HK-2 (cell line): ENCODE measurements around the gene ENTR1.
"Not testable (repeated sequence)": the region's sequence is repeated elsewhere in the genome, so short reads cannot be mapped to it uniquely, and the experiment has no call there.

Experiments used
- DNase-seq: peaks from one replicate; pipeline ENCODE4 v3.0.0-alpha.2; 2018; ENCODE audit not compliant: unreplicated experiment

Gene ENTR1

DNA sequence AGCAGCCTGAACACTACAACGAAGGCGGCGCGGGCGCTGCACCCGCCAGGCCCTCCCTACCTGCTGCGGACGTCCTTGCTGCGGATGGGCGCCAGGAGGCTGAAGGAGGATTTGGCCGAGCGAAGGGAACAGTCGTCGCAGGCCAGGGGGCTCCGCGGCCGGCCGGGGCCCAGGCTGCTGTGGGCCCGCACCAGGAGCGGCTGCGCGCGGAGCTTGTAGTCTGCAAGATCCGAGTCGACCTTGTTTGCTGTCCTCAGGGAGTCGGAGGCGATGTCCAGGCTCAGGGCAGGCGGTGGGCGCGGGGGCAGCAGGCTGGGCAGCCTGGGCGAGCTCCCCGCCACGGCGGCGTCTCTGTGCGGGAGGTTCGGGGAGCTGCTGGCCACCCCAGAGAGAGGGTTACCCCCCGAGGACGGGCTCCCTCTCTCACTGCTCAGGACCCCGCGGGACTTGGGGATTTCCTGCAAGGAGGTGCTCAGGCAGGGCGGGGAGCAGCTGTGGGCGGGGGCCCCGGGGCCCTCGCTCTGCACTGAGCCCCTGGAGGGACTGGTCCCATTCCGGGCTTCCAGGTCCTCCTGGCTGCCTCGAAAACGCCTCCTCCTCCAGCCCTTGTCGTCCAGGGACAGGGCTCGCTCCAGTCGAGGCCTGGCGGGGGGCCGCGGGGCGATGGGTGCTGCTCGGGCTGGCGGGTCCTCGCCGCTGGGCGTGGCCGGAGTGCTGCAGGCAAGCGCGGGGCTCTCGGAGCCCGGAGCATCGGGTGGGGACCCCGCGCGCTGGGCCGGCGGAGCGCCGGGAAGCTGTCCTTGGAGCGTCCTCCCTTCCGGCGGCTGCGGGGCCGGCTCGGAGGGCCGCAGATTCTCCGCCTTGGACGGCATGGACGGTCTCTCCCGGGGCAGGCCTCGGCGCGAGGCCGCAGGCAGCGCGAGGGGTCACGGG is 28.4 kb upstream of the ENTR1 start:
- peak; percentile 64 for DNase-seq

DNA sequence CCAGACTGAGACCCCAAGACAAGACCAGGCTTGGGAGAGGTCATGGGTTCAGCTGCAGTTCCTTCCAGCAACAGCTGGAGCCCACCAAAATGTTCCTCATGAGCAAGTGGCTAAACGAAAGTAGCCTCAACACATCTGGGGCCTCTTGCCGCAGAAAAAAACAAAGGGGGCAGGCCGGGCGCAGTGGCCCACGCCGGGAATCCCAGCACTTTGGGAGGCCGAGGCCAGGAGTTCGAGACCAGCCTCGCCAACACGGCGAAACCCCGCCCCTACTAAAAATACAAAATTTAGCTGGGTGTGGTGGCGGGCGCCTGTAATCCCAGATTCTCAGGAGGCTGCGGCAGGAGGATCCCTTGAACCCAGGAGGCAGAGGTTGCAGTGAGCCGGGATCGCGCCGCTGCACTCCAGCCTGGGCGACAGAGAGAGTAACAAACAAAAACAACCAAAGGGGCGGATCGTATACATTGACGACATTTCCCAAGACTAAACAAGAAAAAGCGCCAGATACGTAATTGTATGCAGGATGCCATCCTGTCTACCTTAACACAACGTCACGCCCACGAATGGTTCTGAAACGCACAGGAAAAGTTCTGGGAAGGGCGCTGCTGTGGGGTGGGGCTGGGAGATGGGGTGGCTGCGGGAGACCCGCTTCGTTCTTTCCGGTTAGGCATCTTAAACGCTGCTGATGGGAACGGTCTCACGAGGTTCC is 27.6 kb upstream of the ENTR1 start:
- no peak for DNase-seq

DNA sequence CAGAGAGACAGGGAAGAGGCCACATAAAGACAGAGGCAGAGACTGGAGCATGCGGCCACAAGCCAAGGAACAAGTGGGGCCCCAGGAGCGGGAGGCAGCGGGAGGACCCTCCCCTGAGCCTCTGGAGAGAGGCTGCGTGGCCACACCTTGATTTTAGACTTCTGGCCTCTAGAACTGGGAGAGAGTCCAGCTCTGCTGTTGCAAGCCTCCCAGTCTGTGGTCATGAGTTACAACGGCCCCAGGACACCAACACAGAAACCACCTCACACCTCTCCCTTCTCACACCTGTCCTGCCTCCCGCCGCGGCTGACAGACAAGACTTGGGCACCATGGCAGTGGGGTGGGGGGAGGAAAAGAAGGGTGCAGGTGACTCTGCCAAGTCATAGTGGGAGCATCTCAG is 27.0 kb upstream of the ENTR1 start:
- no peak for DNase-seq

DNA sequence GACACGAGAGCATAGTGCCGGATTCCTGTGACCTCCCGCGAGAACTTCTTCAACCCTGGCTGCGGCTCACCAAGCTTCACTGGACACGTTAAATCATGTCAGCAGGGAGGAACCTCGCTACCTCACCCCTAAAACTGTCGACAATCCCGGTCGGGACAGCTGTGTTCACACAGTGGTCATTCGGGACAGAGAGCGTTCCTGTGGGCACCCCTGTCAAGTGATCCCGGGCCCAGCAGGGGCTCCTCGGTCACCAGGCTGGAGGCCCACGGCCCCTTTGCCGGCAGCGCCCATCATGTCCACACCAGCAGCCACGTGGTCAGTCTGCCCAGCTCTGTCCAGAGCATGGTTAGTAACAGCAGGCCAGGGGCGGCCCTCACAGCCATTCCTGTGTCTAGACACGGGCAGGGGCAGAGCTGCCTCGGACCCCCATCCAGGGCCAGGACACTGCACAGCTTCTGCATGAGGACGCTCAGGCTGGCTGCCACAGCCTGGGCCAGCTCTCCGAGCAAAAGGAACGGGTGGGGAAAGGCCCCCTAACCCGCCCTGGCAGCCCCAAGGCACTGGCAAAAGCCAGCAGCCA is 25.7 kb upstream of the ENTR1 start:
- no peak for DNase-seq

DNA sequence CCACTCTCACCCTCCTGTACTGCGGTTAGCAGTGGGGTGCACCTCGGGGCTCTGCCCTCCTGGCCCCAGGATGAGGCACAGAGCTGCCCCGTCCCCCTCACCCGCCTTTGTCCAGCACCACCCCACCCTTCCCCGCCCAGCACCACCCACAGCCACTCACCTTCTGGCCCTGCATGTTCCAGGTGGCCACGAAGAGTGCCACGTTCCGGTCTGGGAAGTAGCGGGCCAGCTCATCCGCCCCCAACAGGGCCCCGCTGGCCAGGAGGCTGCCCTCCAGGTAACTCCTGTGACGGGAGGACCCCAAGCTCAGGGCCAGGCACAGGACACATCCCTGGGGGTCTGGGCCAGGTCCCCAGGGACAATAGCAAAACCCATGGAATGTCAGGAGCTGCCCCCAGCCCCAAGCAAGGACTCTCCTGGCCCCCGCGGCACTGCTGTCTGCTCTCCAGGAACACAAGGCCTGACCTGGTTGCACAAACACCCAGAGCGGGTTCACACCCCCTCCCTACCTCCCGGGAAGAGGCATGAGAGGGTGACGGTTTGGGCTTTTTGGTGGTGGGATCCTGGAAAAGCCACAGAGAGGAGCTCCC is 24.3 kb upstream of the ENTR1 start:
- DNase-seq, result no peak

DNA sequence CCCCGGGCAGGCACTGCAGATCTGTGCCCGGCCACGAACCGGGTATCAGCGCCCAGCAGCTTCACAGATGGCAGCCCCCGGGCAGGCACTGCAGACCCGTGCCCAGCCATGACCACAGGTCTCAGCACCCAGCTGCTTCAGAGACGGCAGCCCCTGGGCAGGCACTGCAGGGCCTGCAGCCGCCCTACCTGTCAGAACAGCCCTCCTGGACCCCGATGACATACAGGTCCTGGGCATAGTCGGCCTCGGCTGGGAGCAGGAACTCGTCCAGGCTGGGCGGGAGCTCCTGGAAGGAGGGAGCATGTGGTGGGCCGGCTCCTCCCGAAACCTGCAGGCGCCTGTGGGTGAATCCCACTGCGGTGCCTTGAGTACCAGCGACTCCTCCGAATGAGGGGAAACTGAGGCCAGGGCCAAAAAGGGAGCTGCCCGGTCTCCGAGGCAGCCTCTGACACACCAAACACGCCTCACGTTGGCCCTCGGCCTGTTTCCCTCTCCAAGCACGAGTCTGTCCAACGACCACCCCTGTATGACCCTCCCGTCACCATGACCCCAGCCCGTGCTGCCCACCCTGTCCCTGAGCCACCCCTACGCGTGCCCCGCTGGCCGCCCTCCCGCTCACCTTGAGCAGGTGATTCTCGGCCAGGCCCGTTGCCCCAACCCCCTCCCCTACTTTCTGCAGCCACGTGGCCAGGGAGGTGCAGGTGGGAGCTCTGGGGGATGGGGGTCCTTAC is 23.6 kb upstream of the ENTR1 start:
- no peak for DNase-seq

DNA sequence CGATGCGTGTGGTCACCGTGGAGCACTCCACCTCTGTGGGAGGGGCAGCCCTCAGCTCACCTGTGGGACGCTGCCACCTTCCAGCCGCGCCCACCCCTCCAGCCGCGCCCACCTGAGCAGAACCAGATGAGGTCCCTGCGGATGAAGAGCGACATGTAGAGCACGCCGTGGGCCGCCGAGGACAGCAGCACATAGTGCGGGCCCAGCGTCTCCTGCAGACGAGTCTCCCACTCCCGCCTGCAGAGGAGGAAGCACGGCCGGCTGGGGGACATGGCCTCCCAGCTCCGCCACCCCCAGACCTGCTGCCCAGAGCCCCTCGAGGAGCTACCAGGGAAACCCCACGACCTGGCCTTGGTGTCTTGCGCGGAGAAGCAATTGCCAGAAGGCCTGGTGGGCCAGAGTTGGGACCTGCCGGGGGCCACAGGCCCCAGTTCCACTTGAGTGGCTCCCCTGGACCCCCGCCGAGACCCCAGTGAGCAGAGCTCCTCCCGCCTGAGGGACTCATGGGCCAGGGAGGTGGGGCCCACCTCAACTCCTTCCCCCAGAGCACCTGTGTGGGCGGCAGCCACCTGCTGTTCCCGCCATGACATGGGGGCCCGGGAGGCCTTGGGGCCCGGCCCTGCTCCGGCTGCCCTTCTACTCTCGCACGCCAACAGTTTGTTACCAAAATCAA is 22.8 kb upstream of the ENTR1 start:
- DNase-seq, result no peak

DNA sequence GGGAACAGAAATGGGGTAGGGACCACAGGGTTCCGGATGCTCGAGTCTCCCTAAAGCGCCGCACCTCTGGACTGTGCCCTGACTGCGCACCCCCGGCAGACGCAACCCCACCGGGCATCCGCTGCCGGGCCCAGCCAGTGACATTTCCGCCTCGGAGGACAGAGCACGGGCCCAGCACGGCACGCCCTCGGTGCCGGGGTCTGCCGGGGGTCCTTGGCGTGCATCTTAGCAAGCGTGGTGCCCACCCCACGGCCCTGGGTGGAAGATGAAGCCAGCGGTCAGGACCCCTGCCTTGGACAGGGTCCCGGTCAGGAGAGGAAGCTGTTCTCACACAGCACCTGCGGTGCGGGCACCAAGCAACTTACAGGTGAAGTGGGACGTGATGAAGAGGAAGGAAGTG is 22.2 kb upstream of the ENTR1 start:
- no peak for DNase-seq

DNA sequence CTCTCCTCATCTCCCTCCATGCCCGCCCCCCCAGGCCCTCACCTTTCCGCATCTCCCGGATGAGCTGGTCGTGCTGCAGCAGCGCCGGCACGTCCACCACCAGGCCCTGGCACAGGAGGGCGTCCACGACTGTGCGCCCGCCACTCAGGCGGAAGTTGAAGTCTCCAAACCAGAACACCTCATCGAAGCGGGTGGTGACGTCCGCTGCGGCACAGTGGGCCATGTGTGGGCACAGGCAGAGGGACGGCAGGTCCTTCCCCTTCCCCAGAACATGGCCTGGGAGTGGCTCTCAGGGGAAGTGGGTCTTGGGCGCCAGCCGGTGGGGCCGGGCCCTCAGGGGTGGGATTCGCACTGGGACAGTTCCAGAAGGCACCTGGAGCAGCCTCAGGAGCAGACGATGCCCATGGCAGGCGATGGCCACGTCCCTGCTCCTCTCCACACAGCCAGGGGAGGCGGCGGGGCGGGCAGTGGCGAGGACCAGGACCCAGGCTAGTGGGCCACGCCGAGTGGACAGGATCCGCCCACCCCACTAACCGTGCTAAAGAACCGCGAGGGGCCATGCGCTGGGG is 21.5 kb upstream of the ENTR1 start:
- DNase-seq, result no peak

DNA sequence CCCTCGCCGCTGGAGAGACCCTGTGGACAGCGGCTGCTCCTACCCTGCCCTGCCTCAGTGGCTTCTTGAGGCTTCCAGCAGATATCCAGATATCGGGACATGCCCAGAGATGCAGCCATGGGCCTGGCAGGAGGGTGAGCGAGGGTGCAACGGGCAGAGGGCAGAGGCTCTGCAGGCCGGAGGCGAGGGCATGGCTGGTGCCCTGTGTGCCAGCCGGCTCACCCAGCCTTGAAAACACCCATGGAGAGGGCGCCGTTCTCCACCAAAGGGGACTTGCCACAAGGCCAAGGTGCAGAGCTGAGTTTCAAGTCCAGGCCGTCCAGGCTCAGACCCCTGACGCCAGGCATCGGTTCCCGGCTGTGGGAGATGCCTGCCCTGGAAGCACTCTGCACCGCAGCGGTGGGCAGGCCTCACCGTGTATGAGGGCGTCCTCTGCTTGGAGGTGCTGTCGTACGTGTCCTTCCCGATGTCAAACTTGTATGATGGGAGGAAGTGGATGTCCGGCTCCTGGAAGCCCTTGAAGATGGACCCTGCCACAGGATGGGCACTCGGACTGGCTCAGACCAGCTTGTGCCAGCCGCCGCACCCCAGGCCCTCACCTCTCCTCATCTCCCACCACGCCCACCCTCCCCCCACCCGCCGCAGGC is 20.3 kb upstream of the ENTR1 start:
- DNase-seq, result no peak

DNA sequence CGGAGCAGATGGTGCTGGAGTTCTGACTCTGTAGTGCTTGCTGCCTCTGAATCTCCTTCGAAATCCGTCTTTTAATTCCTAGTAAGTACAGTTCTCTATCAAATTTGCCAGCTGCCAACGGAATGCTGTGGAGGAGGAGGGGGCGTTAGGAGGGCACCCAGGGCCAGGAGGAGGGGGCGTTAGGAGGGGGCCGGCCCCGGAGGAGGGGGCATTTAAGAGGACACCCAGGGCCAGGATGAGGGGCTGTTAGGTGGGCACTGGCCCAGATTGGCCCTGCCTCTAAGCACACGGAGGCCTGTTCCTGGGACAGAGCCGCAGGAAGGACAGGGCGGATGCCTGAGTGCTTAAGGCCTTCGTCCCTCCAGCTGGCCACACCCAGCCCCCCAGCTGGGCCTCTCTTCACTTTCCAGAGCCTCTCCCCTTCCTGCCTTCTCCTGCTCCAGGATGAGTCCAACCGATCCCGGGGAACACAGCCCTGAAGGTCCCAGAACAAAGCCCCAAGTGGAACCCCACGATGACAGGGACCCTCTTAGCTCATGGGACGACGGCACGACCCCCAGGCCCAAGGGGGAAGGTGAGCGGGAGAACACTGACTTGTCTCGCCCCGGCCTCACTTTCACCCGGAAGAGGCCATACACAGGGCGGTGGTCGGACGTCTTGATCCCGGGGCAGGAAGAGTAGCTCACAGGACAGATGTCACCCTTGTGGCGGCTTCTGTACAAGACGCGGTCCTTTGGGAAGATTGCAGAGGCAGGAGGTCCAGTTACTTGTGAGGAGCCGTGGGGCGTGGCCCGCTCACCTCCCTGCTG is 19.5 kb upstream of the ENTR1 start:
- no peak for DNase-seq

DNA sequence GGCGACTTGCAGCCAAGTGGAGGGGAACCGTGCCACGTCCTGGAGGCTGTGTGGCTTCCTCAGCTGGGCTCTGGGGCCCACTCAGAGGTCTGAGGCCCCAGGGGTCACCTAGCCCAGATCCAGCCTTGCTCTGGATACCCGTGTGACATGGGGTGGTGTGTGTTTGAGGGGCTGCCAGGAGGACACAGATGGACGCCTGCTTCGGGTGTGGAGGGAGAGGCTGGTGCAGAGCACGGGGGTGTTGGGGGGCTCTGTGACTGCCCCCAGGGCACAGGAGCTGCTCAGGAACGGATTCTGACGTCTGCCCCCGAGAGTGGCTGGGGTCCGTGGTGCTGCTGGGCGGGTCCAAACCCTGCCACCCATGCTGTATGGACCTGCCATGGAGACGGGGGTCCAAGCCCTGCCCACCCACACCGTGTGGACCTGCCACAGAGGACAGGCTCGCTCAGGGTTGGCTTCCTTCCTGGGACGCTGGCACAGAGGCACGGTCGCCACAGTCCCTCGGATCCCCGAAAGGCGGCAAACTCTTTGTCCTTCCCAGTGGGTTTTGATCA is 18.7 kb upstream of the ENTR1 start:
- no peak for DNase-seq

DNA sequence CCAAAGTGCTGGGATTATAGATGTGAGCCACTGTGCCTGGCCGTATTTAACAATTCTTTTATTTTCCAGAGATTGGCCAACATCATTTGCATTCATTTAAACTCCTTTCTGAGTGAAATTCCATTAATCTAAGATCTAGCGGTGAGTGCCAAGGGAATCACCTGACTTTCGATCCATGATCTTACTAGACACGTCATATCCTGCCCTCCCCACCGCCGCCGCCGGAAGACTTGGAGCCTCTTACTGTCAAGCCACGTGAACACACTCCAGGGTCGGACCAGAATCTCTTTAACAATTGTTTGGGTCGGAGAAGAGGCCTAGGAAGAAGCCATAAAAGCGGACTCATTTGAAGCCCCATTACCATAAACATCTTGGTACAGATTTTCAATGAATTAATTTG is 16.4 kb upstream of the ENTR1 start:
- no peak for DNase-seq

DNA sequence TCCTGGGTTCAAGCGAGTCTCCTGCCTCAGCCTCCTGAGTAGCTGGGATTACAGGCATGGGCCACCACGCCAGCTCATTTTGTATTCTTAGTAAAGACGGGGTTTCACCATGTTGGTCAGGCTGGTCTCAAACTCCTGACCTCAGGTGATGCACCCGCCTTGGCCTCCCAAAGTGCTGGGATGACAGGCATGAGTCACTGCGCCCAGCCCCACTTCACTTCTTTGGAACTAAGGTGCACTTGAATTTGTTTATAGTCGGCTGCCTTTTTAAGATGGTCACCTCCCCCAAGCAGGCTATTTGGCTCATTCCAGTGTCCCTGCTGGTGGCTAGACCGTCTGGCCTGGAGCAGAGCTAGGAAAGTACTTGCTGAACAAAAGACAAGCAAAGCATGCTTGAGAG is 15.0 kb upstream of the ENTR1 start:
- not testable (repeated sequence) for DNase-seq

DNA sequence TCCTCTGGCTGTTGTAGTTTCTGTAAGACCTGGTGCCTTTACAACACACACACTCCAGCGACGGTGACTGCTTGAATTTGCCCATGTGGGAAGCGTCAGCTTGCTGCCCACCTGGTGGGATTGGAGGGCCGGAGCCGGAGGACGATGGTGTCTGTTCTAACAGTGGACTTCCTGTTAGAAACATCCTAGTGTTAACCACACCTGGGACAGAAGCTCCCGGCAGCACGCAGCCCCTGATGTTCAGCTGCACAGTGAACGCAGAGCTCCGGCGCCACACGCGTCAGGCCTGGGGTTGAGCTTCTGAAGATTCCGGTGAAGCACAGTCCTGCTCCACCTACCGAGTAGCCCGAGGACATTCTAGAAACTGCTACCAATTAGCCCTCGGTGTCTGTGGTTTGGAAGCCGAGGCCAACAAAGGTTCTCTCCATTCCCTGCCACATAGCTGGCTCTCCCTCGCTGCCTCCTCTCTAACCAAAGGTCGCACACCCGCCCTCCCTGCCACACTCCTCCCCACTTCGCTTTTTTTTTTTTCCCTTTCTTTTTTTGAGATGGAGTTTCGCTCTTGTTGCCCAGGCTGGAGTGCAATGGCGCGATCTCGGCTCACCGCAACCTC is 14.4 kb upstream of the ENTR1 start:
- DNase-seq, result no peak

DNA sequence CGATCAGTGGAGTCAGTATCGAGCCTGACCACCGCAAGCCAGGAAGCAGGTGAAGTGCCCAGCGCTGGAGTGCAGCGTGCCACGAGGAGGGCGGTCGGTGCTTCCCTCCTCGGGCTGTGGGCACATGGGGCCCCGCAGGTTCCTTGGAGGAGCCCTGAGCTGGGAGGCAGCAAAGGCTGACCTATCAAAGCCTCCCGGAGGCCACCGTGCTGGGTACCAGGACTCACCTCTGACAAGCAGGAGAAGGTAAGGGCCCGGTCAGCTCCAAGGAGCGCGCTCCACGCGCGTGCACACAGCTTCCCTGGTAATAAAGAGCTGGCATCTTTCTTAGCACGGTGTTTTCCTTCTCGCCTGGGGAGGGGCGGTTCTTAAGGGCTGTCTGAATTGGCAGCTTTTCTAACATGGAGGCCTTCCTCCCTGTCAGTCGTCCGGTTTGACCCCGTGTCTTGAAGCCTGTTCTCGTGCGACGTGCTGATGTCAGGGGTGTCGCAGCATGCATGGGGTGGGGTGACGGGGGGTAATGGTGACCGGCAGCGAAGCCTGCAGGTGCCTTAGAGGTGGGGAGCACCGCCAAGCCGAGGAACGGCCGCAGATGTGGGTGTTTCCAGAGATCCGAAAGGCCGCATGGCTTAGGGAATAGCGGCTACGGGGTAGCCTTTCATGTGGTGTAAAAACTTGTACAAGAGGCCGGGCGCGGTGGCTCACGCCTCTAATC is 13.2 kb upstream of the ENTR1 start:
- no peak for DNase-seq

DNA sequence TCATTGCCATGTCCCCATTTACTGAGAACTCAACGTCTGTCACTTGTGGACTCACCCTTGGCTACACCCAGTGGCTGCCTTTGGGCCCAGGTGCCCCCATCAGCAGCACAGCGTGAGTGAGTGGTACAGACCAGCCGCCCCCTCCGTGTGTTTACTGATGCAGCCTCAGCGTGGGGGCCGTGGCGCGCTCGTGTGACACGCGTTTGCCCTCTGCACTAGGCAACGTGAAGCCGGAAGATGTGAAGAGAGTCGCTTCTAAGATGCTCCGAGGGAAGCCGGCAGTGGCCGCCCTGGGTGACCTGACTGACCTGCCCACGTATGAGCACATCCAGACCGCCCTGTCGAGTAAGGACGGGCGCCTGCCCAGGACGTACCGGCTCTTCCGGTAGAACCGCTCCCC is 12.5 kb upstream of the ENTR1 start:
- no peak for DNase-seq

DNA sequence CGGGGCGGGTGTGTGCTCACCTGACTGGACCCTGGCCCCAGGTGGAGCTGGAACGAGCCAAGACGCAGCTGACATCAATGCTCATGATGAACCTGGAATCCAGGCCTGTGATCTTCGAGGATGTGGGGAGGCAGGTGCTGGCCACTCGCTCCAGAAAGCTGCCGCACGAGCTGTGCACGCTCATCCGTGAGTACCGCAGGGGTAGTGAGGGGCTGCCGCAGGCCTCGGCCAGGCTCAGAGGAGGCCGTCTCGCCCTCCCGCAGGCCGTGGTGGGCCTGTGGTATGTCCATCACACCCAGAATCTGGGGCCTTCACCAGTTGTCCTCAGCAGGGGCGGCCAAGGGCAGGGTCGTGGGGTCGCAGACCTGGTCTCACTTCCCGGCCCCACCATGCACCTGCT is 11.4 kb upstream of the ENTR1 start:
- DNase-seq, result no peak
